GM12878 (cell line): ENCODE measurements around the gene CEP128. TPM values are rescaled to one million over a fixed set of nuclear protein-coding genes. Genes with fewer than 3 reads are reported as not detected.

Source experiments
- ATAC-seq: fragments of 200-7000 bp; cut with Tn5 transposase; 3 replicates; pipeline ENCODE4 v1.9.1; 2020; ENCODE audit warnings: mild to moderate bottlenecking, moderate library complexity
- BruUV-seq: library from RNA; stranded (reverse); fragments of 400-500 nt; replicated peaks from 2 replicates; lab custom pipeline; 2021; lab: Mats Ljungman, UMichigan
- CTCF ChIA-PET: fragments of 300-600 bp; sonication (Branson Sonifier 250); formaldehyde crosslinking; extraction: SDS; loops from one replicate; lab custom pipeline; 2021; ENCODE audit warnings: inconsistent platforms; lab: Yijun Ruan, JAX
- POLR2A ChIA-PET: fragments of 350-600 bp; formaldehyde crosslinking; extraction: SDS; loops from one replicate; lab custom pipeline; 2021; ENCODE audit warnings: inconsistent platforms; lab: Charles Lee
- RAD21 ChIA-PET: fragments of 300-600 bp; sonication (Branson Sonifier 250); formaldehyde crosslinking; loops from one replicate; lab custom pipeline; 2023; ENCODE audit warnings: antibody characterized with exemption; ENCODE audit not compliant: unreplicated experiment; lab: Charles Lee
- SMC1A ChIA-PET: fragments of 300-600 bp; sonication (Branson Sonifier 250); formaldehyde crosslinking; loops from one replicate; lab custom pipeline; 2023; ENCODE audit not compliant: unreplicated experiment, uncharacterized antibody; lab: Charles Lee
- DNase-seq: peaks from one replicate; pipeline ENCODE4 v3.0.0-alpha.2; 2011; ENCODE audit warnings: low read depth, low spot score
- FAIRE-seq: peaks from 3 replicates; lab custom pipeline; 2011; peaks lifted over from hg19 to GRCh38; lab: Jason Lieb, UNC
- H2AFZ ChIP-seq: 2 replicates; pipeline ENCODE4 v1.6.0; 2011; ENCODE audit warnings: low read depth, low read length, control low read depth; ENCODE audit not compliant: control insufficient read depth
- H3K27ac ChIP-seq: 2 replicates; pipeline ENCODE4 v1.5.1; 2011; ENCODE audit warnings: control low read depth; ENCODE audit not compliant: control insufficient read depth, insufficient read depth
- H3K27me3 ChIP-seq, 2 experiments: replicated peaks in 1 of 2; 2 replicates each; pipeline versions ENCODE4 v1.6.0 to v1.6.1; 2011; ENCODE audit warnings: low read length in 1 of 2; ENCODE audit not compliant: control insufficient read depth in 2 of 2, insufficient read depth in 2 of 2
- H3K36me3 ChIP-seq, 2 experiments: 2 replicates each; pipeline ENCODE4 v1.5.1; 2011; ENCODE audit warnings: low read length in 1 of 2; ENCODE audit not compliant: control insufficient read depth in 2 of 2, insufficient read depth in 2 of 2
- H3K4me1 ChIP-seq: 2 replicates; pipeline ENCODE4 v1.6.1; 2011; ENCODE audit warnings: mild to moderate bottlenecking, low read length, moderate library complexity, mixed read lengths; ENCODE audit not compliant: control insufficient read depth, insufficient read depth
- H3K4me2 ChIP-seq: 2 replicates; pipeline ENCODE4 v1.6.0; 2011; ENCODE audit warnings: control low read depth; ENCODE audit not compliant: control insufficient read depth, insufficient read depth
- H3K4me3 ChIP-seq: fragments of 200-600 bp; sonication (generic); 2 replicates; pipeline ENCODE4 v1.5.1; 2016
- H3K79me2 ChIP-seq: 2 replicates; pipeline ENCODE4 v1.6.0; 2011; ENCODE audit warnings: low read length; ENCODE audit not compliant: control insufficient read depth, insufficient read depth
- H3K9ac ChIP-seq: 2 replicates; pipeline ENCODE4 v1.8.0; 2011; ENCODE audit warnings: low read length, control low read depth, mixed read lengths; ENCODE audit not compliant: control insufficient read depth, insufficient read depth
- H3K9me3 ChIP-seq: replicated peaks from 3 replicates; pipeline ENCODE4 v1.5.1; 2011; ENCODE audit warnings: mild to moderate bottlenecking, low read length; ENCODE audit not compliant: control insufficient read depth, insufficient read depth
- H4K20me1 ChIP-seq: 2 replicates; pipeline ENCODE4 v1.6.0; 2011; ENCODE audit not compliant: control insufficient read depth, insufficient read depth
- KLF5 ChIP-seq: fragments of 450-650 bp; IDR thresholded peaks from 2 replicates; pipeline ENCODE4 v1.6.1; 2014; ENCODE audit warnings: mild to moderate bottlenecking; ENCODE audit not compliant: partially characterized antibody
- MYB ChIP-seq: fragments of 150-350 bp; IDR thresholded peaks from 2 replicates; pipeline ENCODE4 v1.6.1; 2014; ENCODE audit warnings: mild to moderate bottlenecking, low read depth, low read length, borderline replicate concordance
- NBN ChIP-seq: fragments of 450-650 bp; IDR thresholded peaks from 2 replicates; pipeline ENCODE4 v1.6.1; 2016
- NFIC ChIP-seq: IDR thresholded peaks from 2 replicates; pipeline ENCODE4 v1.6.1; 2012; ENCODE audit warnings: low read depth, mild to moderate bottlenecking, inconsistent platforms, low read length, moderate library complexity
- PML ChIP-seq: IDR thresholded peaks from 2 replicates; pipeline ENCODE4 v1.6.1; 2012; ENCODE audit warnings: low read length, inconsistent platforms
- RAD21 ChIP-seq: IDR thresholded peaks from 2 replicates; pipeline ENCODE4 v1.6.1; 2011; ENCODE audit warnings: mild to moderate bottlenecking, low read depth, low read length, moderate library complexity; ENCODE audit not compliant: insufficient read depth
- SMAD1 ChIP-seq: fragments of 450-650 bp; IDR thresholded peaks from 2 replicates; pipeline ENCODE4 v1.6.1; 2018; ENCODE audit warnings: mild to moderate bottlenecking, low read depth; ENCODE audit not compliant: partially characterized antibody
- SMARCA5 ChIP-seq: fragments of 450-650 bp; IDR thresholded peaks from 2 replicates; pipeline ENCODE4 v1.6.1; 2017; ENCODE audit warnings: mild to moderate bottlenecking
- STAT1 ChIP-seq: fragments of 450-650 bp; conservative IDR thresholded peaks from 2 replicates; pipeline ENCODE4 v1.6.1; 2014; ENCODE audit warnings: antibody characterized with exemption, mild to moderate bottlenecking
- SUPT20H ChIP-seq: IDR thresholded peaks from 2 replicates; pipeline ENCODE4 v1.6.1; 2011; ENCODE audit warnings: low read depth, mild to moderate bottlenecking, low read length, moderate library complexity, borderline replicate concordance; ENCODE audit not compliant: control insufficient read depth
- WGBS: methylation state at CpG from one replicate; pipeline ENCODE4 v1.1.6; 2016; ENCODE audit warnings: low lambda C conversion rate; ENCODE audit not compliant: insufficient replicate concordance, insufficient coverage; ENCODE audit errors: missing lambda C conversion rate; 5-methylcytosine and 5-hydroxymethylcytosine counted together
- in situ Hi-C: fragments of 300-500 bp; cut with MboI; formaldehyde crosslinking; loops from 9 replicates; pipeline ENCODE4 v1.14.3; 2018; ENCODE audit warnings: mixed read lengths
- intact Hi-C: fragments of 100-400 bp; cut with micrococcal nuclease; formaldehyde crosslinking; loops from one replicate; pipeline ENCODE4 v1.14.2; 2022; ENCODE audit not compliant: unreplicated experiment
- polyA plus RNA-seq, 11 experiments: library from polyadenylated mRNA; depleted of rRNA in 4 of 11; unstranded in 6 of 11; stranded (reverse) in 5 of 11; fragments of >200 nt; fragmentation: Nextera tagmentation in 4 of 11; fragmentation: Illumina TruSeq in 1 of 11; extraction: Ambion mirVana in 4 of 11; extraction: Trizol in 1 of 11; gene quantifications; 1 replicate in 1 of 11; 2 replicates in 10 of 11; pipeline versions ENCODE4 v1.2.1 to v1.2.3, GENCODE V29; 2011 to 2016; ENCODE audit warnings: inconsistent platforms in 2 of 11, missing spikeins in 2 of 11, low read depth in 1 of 11
- total RNA-seq, 4 experiments: library from RNA; depleted of rRNA in 3 of 4; stranded (reverse); fragments of >200 nt in 3 of 4; fragmentation: Illumina TruSeq in 1 of 4; extraction: Trizol in 1 of 4; gene quantifications; 2 replicates each; pipeline versions ENCODE4 v1.2.1 to v1.2.3, GENCODE V29; 2013 to 2021
- TF ChIP-seq, protein P1 (sequence below): fragments of 450-650 bp; formaldehyde crosslinking; IDR thresholded peaks from 2 replicates; pipeline ENCODE4 v1.4.0; 2022; ENCODE audit warnings: mild to moderate bottlenecking, moderate library complexity
- TF ChIP-seq, protein P2 (sequence below): fragments of 450-650 bp; conservative IDR thresholded peaks from 2 replicates; pipeline ENCODE4 v1.6.1; 2017; ENCODE audit warnings: mild to moderate bottlenecking, moderate library complexity
- TF ChIP-seq, protein P3 (sequence below): IDR thresholded peaks from 2 replicates; pipeline ENCODE4 v1.6.1; 2012; ENCODE audit warnings: low read length, inconsistent platforms
- TF ChIP-seq, protein P4 (sequence below): IDR thresholded peaks from 2 replicates; pipeline ENCODE4 v1.6.1; 2012; ENCODE audit warnings: mild to moderate bottlenecking, low read depth, low read length

CEP128 gene
- total and polyA plus RNA-seq, 10 of the 15 experiments (the other 5 are each of a cell fraction or from before 2014, with no cell fraction given) = 1.1 to 6.7 (median 3.4) TPM

DNA sequence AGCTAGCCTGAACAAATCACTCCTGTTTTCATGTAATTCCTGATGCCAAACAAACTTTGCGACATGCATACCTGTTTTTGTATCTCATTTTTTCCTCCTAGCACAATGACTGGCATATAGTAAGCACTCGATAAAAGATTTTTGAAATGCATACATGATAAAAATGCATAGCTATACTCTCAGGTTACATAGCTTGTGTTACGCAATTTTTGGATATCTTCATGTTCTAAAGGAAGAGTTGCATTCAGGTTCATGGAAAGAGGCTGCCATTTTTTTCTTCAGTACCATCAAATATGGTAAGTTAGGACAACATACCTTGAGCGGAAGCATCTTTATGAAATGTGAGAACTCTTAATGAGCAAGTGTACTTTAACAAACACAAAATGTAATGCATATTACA, 445.4 kb downstream of the CEP128 start (continued):
- TF ChIP-seq, protein P1, sequence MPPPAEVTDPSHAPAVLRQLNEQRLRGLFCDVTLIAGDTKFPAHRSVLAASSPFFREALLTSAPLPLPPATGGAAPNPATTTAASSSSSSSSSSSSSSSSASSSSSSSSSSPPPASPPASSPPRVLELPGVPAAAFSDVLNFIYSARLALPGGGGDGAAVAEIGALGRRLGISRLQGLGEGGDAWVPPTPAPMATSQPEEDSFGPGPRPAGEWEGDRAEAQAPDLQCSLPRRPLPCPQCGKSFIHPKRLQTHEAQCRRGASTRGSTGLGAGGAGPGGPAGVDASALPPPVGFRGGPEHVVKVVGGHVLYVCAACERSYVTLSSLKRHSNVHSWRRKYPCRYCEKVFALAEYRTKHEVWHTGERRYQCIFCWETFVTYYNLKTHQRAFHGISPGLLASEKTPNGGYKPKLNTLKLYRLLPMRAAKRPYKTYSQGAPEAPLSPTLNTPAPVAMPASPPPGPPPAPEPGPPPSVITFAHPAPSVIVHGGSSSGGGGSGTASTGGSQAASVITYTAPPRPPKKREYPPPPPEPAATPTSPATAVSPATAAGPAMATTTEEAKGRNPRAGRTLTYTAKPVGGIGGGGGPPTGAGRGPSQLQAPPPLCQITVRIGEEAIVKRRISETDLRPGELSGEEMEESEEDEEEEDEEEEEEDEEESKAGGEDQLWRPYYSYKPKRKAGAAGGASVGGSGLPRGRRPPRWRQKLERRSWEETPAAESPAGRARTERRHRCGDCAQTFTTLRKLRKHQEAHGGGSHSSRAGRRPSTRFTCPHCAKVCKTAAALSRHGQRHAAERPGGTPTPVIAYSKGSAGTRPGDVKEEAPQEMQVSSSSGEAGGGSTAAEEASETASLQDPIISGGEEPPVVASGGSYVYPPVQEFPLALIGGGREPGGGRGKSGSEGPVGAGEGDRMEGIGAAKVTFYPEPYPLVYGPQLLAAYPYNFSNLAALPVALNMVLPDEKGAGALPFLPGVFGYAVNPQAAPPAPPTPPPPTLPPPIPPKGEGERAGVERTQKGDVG = no peak
- TF ChIP-seq NBN (no peak), STAT1 (no peak), SMAD1 (no peak), NFIC (no peak)

DNA sequence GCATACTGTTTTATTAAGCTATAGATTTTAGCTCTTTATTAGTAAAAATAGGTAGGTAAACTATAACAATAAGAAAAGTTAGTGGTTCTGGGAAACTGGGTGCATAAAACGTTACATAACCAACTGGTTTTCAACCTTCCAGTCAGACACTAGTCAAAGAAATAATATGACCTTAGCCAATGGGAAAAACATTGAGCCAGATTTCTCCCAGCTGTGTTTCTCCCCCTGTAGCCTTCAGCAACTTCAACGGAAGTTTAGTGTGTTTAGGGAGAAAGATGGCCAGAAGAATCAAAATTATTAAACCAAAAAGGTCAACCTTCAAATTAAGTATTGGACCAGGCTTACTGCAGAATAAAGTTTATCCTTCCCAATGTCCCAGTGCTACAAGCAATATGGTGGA, 446.8 kb downstream of the CEP128 start:
- SMC1A ChIA-PET = no interaction called here
- no peak for FAIRE-seq
- in situ Hi-C loops = no loop called here
- TF ChIP-seq KLF5 (no peak), PML (no peak), SMARCA5 (no peak), SUPT20H (no peak), RAD21 (no peak), MYB (no peak)
- TF ChIP-seq, protein P2, sequence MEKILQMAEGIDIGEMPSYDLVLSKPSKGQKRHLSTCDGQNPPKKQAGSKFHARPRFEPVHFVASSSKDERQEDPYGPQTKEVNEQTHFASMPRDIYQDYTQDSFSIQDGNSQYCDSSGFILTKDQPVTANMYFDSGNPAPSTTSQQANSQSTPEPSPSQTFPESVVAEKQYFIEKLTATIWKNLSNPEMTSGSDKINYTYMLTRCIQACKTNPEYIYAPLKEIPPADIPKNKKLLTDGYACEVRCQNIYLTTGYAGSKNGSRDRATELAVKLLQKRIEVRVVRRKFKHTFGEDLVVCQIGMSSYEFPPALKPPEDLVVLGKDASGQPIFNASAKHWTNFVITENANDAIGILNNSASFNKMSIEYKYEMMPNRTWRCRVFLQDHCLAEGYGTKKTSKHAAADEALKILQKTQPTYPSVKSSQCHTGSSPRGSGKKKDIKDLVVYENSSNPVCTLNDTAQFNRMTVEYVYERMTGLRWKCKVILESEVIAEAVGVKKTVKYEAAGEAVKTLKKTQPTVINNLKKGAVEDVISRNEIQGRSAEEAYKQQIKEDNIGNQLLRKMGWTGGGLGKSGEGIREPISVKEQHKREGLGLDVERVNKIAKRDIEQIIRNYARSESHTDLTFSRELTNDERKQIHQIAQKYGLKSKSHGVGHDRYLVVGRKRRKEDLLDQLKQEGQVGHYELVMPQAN = no peak
- TF ChIP-seq, protein P3, sequence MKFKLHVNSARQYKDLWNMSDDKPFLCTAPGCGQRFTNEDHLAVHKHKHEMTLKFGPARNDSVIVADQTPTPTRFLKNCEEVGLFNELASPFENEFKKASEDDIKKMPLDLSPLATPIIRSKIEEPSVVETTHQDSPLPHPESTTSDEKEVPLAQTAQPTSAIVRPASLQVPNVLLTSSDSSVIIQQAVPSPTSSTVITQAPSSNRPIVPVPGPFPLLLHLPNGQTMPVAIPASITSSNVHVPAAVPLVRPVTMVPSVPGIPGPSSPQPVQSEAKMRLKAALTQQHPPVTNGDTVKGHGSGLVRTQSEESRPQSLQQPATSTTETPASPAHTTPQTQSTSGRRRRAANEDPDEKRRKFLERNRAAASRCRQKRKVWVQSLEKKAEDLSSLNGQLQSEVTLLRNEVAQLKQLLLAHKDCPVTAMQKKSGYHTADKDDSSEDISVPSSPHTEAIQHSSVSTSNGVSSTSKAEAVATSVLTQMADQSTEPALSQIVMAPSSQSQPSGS = no peak
- TF ChIP-seq, protein P4, sequence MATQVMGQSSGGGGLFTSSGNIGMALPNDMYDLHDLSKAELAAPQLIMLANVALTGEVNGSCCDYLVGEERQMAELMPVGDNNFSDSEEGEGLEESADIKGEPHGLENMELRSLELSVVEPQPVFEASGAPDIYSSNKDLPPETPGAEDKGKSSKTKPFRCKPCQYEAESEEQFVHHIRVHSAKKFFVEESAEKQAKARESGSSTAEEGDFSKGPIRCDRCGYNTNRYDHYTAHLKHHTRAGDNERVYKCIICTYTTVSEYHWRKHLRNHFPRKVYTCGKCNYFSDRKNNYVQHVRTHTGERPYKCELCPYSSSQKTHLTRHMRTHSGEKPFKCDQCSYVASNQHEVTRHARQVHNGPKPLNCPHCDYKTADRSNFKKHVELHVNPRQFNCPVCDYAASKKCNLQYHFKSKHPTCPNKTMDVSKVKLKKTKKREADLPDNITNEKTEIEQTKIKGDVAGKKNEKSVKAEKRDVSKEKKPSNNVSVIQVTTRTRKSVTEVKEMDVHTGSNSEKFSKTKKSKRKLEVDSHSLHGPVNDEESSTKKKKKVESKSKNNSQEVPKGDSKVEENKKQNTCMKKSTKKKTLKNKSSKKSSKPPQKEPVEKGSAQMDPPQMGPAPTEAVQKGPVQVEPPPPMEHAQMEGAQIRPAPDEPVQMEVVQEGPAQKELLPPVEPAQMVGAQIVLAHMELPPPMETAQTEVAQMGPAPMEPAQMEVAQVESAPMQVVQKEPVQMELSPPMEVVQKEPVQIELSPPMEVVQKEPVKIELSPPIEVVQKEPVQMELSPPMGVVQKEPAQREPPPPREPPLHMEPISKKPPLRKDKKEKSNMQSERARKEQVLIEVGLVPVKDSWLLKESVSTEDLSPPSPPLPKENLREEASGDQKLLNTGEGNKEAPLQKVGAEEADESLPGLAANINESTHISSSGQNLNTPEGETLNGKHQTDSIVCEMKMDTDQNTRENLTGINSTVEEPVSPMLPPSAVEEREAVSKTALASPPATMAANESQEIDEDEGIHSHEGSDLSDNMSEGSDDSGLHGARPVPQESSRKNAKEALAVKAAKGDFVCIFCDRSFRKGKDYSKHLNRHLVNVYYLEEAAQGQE = no peak

More for the DNA sequence above, 446.8 kb downstream of the CEP128 start:
- no peak overlapping the region for H3K4me2 ChIP-seq
- DNase-seq (no peak), ATAC-seq (no peak)
- no peaks in the 10 kb centered on the region for H3K27me3 ChIP-seq
- no peaks in the 10 kb centered on the region for H3K4me1 ChIP-seq
- H3K79me2 ChIP-seq = no peaks in the 10 kb centered on the region
- no peak overlapping the region for H3K27ac ChIP-seq
- no TSS peak for BruUV-seq
- no peak overlapping the region for H3K9ac ChIP-seq
- CTCF ChIA-PET = interaction anchor here (1.0 kb wide), 1 partner anchor 13 kb away, joined by 3 read pairs; no protein-coding TSS in a partner anchor
- POLR2A ChIA-PET = no interaction called here
- RAD21 ChIA-PET = no interaction called here
- no peak overlapping the region for H3K4me3 ChIP-seq
- H4K20me1 ChIP-seq = no peaks in the 10 kb centered on the region
- intact Hi-C loops = no loop called here
- no peaks in the 10 kb centered on the region for H3K36me3 ChIP-seq
- no peak overlapping the region for H2AFZ ChIP-seq
- WGBS = 50% methylated on average over 2 of the region's 2 CpGs
- H3K9me3 ChIP-seq = no peaks in the 10 kb centered on the region
